PC-3 (cell line): ENCODE results near the gene SHCBP1L. TPM values are rescaled to one million over a fixed set of nuclear protein-coding genes. Genes with fewer than 3 reads are reported as not detected.

ENCODE experiments used
- ATAC-seq: fragments of 200-7000 bp; cut with Tn5 transposase; 2 replicates; pipeline ENCODE4 v1.9.1; 2020; ENCODE audit warnings: mild to moderate bottlenecking, moderate library complexity
- BruUV-seq: library from RNA; stranded (reverse); fragments of 400-500 nt; replicated peaks from 2 replicates; lab custom pipeline; 2021; lab: Mats Ljungman, UMichigan
- CTCF ChIA-PET: fragments of 300-600 bp; sonication (Branson Sonifier 250); formaldehyde crosslinking; loops from one replicate; lab custom pipeline; 2022; ENCODE audit warnings: antibody characterized with exemption; lab: Charles Lee
- POLR2A ChIA-PET: fragments of 300-600 bp; sonication (Branson Sonifier 250); formaldehyde crosslinking; loops from one replicate; lab custom pipeline; 2022; ENCODE audit warnings: antibody characterized with exemption; ENCODE audit not compliant: unreplicated experiment; lab: Charles Lee
- DNase-seq: peaks from one replicate; pipeline ENCODE4 v3.0.0-alpha.2; 2015
- H2AFZ ChIP-seq: fragments of 300-600 bp; sonication (generic); 2 replicates; pipeline ENCODE4 v1.6.0; 2016; ENCODE audit warnings: antibody characterized with exemption, low read length
- H3F3A ChIP-seq: fragments of 300-600 bp; sonication (generic); one replicate; pipeline ENCODE4 v1.6.0; 2017; ENCODE audit warnings: antibody characterized with exemption, low read length, control low read depth, mild to moderate bottlenecking; ENCODE audit not compliant: unreplicated experiment
- H3K27ac ChIP-seq: fragments of 300-600 bp; sonication (generic); 2 replicates; pipeline ENCODE4 v1.5.1; 2016; ENCODE audit warnings: mild to moderate bottlenecking, low read length
- H3K27me3 ChIP-seq: fragments of 300-600 bp; sonication (generic); 2 replicates; pipeline ENCODE4 v1.6.1; 2016; ENCODE audit warnings: low read length, mixed read lengths
- H3K36me3 ChIP-seq: fragments of 300-600 bp; sonication (generic); 2 replicates; pipeline ENCODE4 v1.6.1; 2016; ENCODE audit warnings: low read depth, mixed run types, low read length, mixed read lengths
- H3K4me1 ChIP-seq: fragments of 300-600 bp; sonication (generic); 2 replicates; pipeline ENCODE4 v1.5.1; 2016; ENCODE audit warnings: low read length; ENCODE audit not compliant: insufficient read depth
- H3K4me2 ChIP-seq: fragments of 300-600 bp; sonication (generic); 2 replicates; pipeline ENCODE4 v1.6.0; 2016; ENCODE audit warnings: low read length
- H3K4me3 ChIP-seq: fragments of 300-600 bp; sonication (generic); 2 replicates; pipeline ENCODE4 v1.5.1; 2016; ENCODE audit warnings: mild to moderate bottlenecking, low read length, mixed read lengths
- H3K79me2 ChIP-seq: fragments of 300-600 bp; sonication (generic); 2 replicates; pipeline ENCODE4 v1.6.1; 2017; ENCODE audit warnings: low read length, mixed read lengths
- H3K9ac ChIP-seq: fragments of 300-600 bp; sonication (generic); 2 replicates; pipeline ENCODE4 v1.6.0; 2016; ENCODE audit warnings: mild to moderate bottlenecking, low read length
- H3K9me2 ChIP-seq: fragments of 300-600 bp; sonication (generic); replicated peaks from 2 replicates; pipeline ENCODE4 v1.6.1; 2016; ENCODE audit warnings: mixed run types, low read length, mixed read lengths
- H3K9me3 ChIP-seq: fragments of 300-600 bp; sonication (generic); 2 replicates; pipeline ENCODE4 v1.6.1; 2016; ENCODE audit warnings: low read length, mixed read lengths
- H4K20me1 ChIP-seq: fragments of 300-600 bp; sonication (generic); 2 replicates; pipeline ENCODE4 v1.6.1; 2016; ENCODE audit warnings: low read length, mixed read lengths
- EZH2 ChIP-seq: fragments of 300-600 bp; sonication (generic); IDR thresholded peaks from one replicate; pipeline ENCODE4 v1.6.1; 2017; ENCODE audit warnings: antibody characterized with exemption, mild to moderate bottlenecking, low read length; ENCODE audit not compliant: unreplicated experiment
- EZH2phosphoT487 ChIP-seq: fragments of 300-600 bp; sonication (generic); IDR thresholded peaks from 2 replicates; pipeline ENCODE4 v1.6.1; 2018; ENCODE audit warnings: mild to moderate bottlenecking, antibody characterized with exemption, low read length, borderline replicate concordance
- intact Hi-C: fragments of 100-400 bp; cut with micrococcal nuclease; formaldehyde crosslinking; loops from 2 replicates; pipeline ENCODE4 v1.9.0; 2023
- total RNA-seq: library from RNA; depleted of rRNA; stranded (reverse); fragments of >200 nt; gene quantifications from 2 replicates; pipeline ENCODE4 v1.2.3, GENCODE V29; 2014
- TF ChIP-seq, protein P1 (sequence below): fragments of 300-600 bp; sonication (generic); conservative IDR thresholded peaks from 2 replicates; pipeline ENCODE4 v1.5.1; 2017; ENCODE audit warnings: antibody characterized with exemption, low read depth, mild to moderate bottlenecking, low read length

SHCBP1L gene
- total RNA-seq, 1 experiment from 2014 or later = not detected

DNA sequence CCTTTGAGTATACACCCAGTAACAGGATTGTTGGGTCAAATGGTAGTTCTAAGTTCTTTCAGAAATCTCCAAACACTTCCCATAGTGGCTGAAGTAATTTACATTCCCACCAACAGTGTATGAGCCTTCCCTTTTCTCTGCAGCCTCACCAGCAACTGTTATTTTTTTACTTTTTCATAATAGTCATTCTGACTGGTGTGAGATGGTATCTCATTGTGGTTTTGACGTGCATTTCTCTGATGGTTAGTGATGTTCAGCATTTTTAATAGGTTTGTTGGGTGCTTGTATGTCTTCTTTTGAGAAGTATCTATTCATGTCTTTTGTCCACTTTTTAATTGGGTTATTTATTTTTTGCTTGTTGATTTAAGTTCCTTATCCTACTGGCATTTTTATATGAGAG, 43.9 kb upstream of the SHCBP1L start:
- H4K20me1 ChIP-seq = no peaks in the 10 kb centered on the region
- DNase-seq = no peak
- H3K27ac ChIP-seq = no peak overlapping the region
- TF ChIP-seq EZH2phosphoT487 (no peak), EZH2 (no peak)
- TF ChIP-seq, protein P1, sequence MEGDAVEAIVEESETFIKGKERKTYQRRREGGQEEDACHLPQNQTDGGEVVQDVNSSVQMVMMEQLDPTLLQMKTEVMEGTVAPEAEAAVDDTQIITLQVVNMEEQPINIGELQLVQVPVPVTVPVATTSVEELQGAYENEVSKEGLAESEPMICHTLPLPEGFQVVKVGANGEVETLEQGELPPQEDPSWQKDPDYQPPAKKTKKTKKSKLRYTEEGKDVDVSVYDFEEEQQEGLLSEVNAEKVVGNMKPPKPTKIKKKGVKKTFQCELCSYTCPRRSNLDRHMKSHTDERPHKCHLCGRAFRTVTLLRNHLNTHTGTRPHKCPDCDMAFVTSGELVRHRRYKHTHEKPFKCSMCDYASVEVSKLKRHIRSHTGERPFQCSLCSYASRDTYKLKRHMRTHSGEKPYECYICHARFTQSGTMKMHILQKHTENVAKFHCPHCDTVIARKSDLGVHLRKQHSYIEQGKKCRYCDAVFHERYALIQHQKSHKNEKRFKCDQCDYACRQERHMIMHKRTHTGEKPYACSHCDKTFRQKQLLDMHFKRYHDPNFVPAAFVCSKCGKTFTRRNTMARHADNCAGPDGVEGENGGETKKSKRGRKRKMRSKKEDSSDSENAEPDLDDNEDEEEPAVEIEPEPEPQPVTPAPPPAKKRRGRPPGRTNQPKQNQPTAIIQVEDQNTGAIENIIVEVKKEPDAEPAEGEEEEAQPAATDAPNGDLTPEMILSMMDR = no peak
- no peaks in the 10 kb centered on the region for H3K27me3 ChIP-seq
- no peak for ATAC-seq
- no TSS peak for BruUV-seq
- H3K9me2 ChIP-seq = no peaks in the 10 kb centered on the region
- H2AFZ ChIP-seq = no peak overlapping the region
- intact Hi-C loops = no loop called here
- H3K4me2 ChIP-seq = no peak overlapping the region
- H3K9me3 ChIP-seq = no peaks in the 10 kb centered on the region
- H3K36me3 ChIP-seq = no peaks in the 10 kb centered on the region
- no peak overlapping the region for H3K4me3 ChIP-seq
- no peaks in the 10 kb centered on the region for H3F3A ChIP-seq
- 0 out of 2 replicates have a peak, but pooled peaks cover 3% of the 10 kb centered on the region for H3K4me1 ChIP-seq
- no peak overlapping the region for H3K9ac ChIP-seq
- no peaks in the 10 kb centered on the region for H3K79me2 ChIP-seq
- ChIA-PET CTCF (no interaction called here), POLR2A (no interaction called here)

- TF ChIP-seq, protein P1 = no peak
- no peak for TF ChIP-seq EZH2
- no peak for TF ChIP-seq EZH2phosphoT487
- H3K9ac ChIP-seq = no peak overlapping the region
- H3K9me2 ChIP-seq = no peaks in the 10 kb centered on the region
- H3F3A ChIP-seq = no peaks in the 10 kb centered on the region
- H3K4me2 ChIP-seq = no peak overlapping the region
- POLR2A ChIA-PET = no interaction called here
- no peaks in the 10 kb centered on the region for H3K79me2 ChIP-seq
- H3K36me3 ChIP-seq = no peaks in the 10 kb centered on the region
- no peaks in the 10 kb centered on the region for H3K9me3 ChIP-seq
- intact Hi-C loops = no loop called here
- DNase-seq (no peak), ATAC-seq (no peak)
- no peaks in the 10 kb centered on the region for H3K27me3 ChIP-seq
- no peak overlapping the region for H2AFZ ChIP-seq
- peaks cover 5% of the 10 kb centered on the region for H3K4me1 ChIP-seq
- no peak overlapping the region for H3K4me3 ChIP-seq
- CTCF ChIA-PET = no interaction called here
- no TSS peak for BruUV-seq
- no peak overlapping the region for H3K27ac ChIP-seq
- no peaks in the 10 kb centered on the region for H4K20me1 ChIP-seq
Measured at GRCh38 chr1:182995894-182996293, 42.9 kb upstream of the SHCBP1L start.

DNA sequence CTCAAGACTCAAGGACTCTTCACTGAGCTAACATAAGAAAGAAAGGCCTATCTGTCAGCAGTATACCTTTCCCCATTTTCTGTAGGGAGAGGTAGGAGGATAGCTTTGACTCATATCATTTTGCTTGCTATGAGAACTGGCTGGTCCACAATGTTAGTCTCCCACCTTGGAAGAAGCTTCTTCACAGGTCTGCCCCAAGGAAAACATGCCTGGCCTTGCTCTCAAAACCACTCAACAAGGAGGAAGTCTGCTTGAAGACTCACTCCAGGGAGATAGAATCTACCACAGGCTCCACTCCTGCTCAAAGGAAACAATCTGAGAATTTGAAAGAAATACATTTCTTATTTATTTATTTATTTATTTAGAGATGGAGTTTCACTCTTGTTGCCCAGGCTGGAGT, 40.8 kb upstream of the SHCBP1L start:
- ChIA-PET POLR2A (no interaction called here), CTCF (no interaction called here)

More for the DNA sequence above, 40.8 kb upstream of the SHCBP1L start:
- Histone ChIP-seq H3K4me2 (no peak overlapping the region), H3F3A (no peaks in the 10 kb centered on the region), H3K4me3 (no peak overlapping the region), H2AFZ (no peak overlapping the region), H3K27me3 (no peaks in the 10 kb centered on the region), H4K20me1 (no peaks in the 10 kb centered on the region), H3K9me2 (no peaks in the 10 kb centered on the region), H3K27ac (no peak overlapping the region), H3K79me2 (no peaks in the 10 kb centered on the region), H3K4me1 (peaks cover 16% of the 10 kb centered on the region), H3K36me3 (no peaks in the 10 kb centered on the region), H3K9ac (no peak overlapping the region), H3K9me3 (no peaks in the 10 kb centered on the region)
- ATAC-seq = no peak
- TF ChIP-seq, protein P1 = no peak
- TF ChIP-seq EZH2phosphoT487 (no peak), EZH2 (no peak)
- intact Hi-C loops = no loop called here
- no peak for DNase-seq
- BruUV-seq = no TSS peak
